HFFc6 (cell line): Measurements from ENCODE around the gene NPR2. TPM values are rescaled to one million over a fixed set of nuclear protein-coding genes. Genes with fewer than 3 reads are reported as not detected.

Experiments
- DNase-seq: peaks from one replicate; pipeline ENCODE4 v3.0.0-alpha.2; 2018
- H3K27ac Mint-ChIP-seq: 2 replicates; pipeline ENCODE4 v1.8.0; 2020; ENCODE audit warnings: mild to moderate bottlenecking, mixed read lengths
- H3K27me3 Mint-ChIP-seq: 2 replicates; pipeline ENCODE4 v1.8.0; 2021; ENCODE audit warnings: mild to moderate bottlenecking, moderate library complexity, mixed read lengths; ENCODE audit not compliant: insufficient read depth
- H3K36me3 Mint-ChIP-seq: 2 replicates; pipeline ENCODE4 v1.8.0; 2021; ENCODE audit warnings: low read depth, mixed read lengths
- H3K4me1 Mint-ChIP-seq: 2 replicates; pipeline ENCODE4 v1.8.0; 2020; ENCODE audit warnings: low read depth, mixed read lengths
- H3K4me3 Mint-ChIP-seq: 2 replicates; pipeline ENCODE4 v1.8.0; 2020; ENCODE audit warnings: mild to moderate bottlenecking, moderate library complexity, mixed read lengths
- H3K9me3 Mint-ChIP-seq: 2 replicates; pipeline ENCODE4 v1.8.0; 2020; ENCODE audit warnings: mild to moderate bottlenecking, mixed read lengths
- total RNA-seq, 6 experiments: library from RNA; stranded (reverse); fragmentation: NEBNext Ultra II Directional; extraction: Animal tissue kit (Norgen Biotek cat#: 25700); gene quantifications; 2 replicates in 1 of 6; 3 replicates in 5 of 6; pipeline ENCODE4 v1.2.3, GENCODE V29; 2021
- TF ChIP-seq, protein P1 (sequence below): fragments of 200-600 bp; sonication (generic); IDR thresholded peaks from 2 replicates; pipeline ENCODE4 v1.5.0; 2021; ENCODE audit warnings: antibody characterized with exemption, mild to moderate bottlenecking

The NPR2 gene
- total RNA-seq, 6 experiments from 2014 or later, result 38.3 to 48.5 (median 41.7) TPM

DNA sequence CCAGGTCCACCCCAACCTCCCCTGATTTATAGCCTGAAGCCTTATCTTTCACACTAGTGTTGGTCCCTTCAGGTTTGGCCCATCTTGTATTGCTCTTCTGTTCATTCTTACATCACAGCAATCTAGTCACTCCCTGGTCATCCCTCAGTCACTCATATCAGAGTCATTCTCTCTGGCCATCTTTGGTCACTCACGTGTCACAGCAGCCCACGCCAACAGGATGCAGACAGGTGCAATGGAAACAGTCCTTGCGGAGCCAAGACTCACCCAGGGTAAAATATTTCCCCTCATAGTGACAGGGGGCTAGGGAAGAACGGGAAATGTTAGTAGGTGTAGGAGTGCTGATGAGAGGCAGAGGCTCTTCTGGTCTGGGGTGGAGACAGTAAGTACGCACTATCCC is 37.9 kb upstream of the NPR2 start:
- Mint-ChIP-seq H3K27me3 (peaks cover 4% of the 10 kb centered on the region), H3K27ac (no peak overlapping the region), H3K4me1 (peaks cover 28% of the 10 kb centered on the region), H3K4me3 (no peak overlapping the region), H3K9me3 (no peaks in the 10 kb centered on the region), H3K36me3 (peaks cover 27% of the 10 kb centered on the region)
- TF ChIP-seq, protein P1, sequence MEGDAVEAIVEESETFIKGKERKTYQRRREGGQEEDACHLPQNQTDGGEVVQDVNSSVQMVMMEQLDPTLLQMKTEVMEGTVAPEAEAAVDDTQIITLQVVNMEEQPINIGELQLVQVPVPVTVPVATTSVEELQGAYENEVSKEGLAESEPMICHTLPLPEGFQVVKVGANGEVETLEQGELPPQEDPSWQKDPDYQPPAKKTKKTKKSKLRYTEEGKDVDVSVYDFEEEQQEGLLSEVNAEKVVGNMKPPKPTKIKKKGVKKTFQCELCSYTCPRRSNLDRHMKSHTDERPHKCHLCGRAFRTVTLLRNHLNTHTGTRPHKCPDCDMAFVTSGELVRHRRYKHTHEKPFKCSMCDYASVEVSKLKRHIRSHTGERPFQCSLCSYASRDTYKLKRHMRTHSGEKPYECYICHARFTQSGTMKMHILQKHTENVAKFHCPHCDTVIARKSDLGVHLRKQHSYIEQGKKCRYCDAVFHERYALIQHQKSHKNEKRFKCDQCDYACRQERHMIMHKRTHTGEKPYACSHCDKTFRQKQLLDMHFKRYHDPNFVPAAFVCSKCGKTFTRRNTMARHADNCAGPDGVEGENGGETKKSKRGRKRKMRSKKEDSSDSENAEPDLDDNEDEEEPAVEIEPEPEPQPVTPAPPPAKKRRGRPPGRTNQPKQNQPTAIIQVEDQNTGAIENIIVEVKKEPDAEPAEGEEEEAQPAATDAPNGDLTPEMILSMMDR, result no peak
- no peak for DNase-seq

DNA sequence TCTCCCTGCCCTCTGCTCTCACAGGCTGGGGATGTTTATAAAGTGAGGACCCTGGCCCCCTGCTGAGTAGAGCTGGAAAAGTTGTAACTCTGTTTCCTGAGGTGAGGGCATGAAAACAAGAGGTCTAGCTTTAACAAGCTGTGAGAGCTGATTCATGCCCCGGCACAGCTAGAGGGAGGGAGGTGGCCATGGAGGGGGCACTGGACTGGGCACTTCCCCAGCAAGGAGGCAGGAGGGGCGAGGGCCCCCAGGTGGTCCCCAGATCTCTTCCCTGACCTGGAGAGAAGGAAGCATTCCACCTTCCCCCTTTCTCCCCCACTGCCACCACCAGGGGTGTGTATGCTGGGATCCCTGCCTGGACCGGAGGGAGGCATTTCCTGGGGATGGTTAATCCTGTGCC is 37.1 kb upstream of the NPR2 start, which contains the start of gene MSMP:
Gene MSMP, minus strand, starts transcription at position 13 of the 400 bp plus-strand sequence. CDS start 147 bp downstream, outside the sequence.
- TF ChIP-seq, protein P1, result no peak
- Mint-ChIP-seq H3K4me1 (peaks cover 28% of the 10 kb centered on the region), H3K4me3 (no peak within 1 kb of the TSS)

DNA sequence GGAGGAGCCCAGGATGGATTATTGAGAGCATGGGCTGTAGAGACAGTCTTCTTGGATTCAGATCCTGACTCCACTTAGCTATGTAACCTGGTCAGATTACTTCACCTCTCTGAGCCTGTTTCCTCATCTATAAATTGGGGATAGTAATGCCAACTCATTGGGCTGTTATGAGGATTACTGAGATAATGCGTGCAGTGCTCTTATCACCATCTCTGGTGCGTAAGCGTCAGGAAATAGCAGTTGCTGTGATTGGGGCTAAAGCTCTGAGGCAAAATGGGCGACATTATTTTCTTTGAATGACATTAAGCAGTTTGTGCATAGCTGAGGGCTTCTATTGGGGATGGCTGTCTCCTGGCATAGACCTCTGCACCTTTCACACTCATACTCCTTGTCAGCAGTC is 36.3 kb upstream of the NPR2 start:
- H3K9me3 Mint-ChIP-seq, result no peaks in the 10 kb centered on the region
- DNase-seq, result no peak
- H3K4me3 Mint-ChIP-seq, result no peak overlapping the region
- peaks cover 23% of the 10 kb centered on the region for H3K4me1 Mint-ChIP-seq
- H3K36me3 Mint-ChIP-seq, result peaks cover 27% of the 10 kb centered on the region
- H3K27ac Mint-ChIP-seq, result no peak overlapping the region
- H3K27me3 Mint-ChIP-seq, result peaks cover 5% of the 10 kb centered on the region
- TF ChIP-seq, protein P1, result no peak

More for the DNA sequence above, 37.1 kb upstream of the NPR2 start, which contains the start of gene MSMP:
- no peak for DNase-seq
- Mint-ChIP-seq H3K9me3 (no peaks in the 10 kb centered on the region), H3K36me3 (peaks cover 27% of the 10 kb centered on the region), H3K27me3 (peaks cover 5% of the 10 kb centered on the region), H3K27ac (no peak within 1 kb of the TSS)

DNA sequence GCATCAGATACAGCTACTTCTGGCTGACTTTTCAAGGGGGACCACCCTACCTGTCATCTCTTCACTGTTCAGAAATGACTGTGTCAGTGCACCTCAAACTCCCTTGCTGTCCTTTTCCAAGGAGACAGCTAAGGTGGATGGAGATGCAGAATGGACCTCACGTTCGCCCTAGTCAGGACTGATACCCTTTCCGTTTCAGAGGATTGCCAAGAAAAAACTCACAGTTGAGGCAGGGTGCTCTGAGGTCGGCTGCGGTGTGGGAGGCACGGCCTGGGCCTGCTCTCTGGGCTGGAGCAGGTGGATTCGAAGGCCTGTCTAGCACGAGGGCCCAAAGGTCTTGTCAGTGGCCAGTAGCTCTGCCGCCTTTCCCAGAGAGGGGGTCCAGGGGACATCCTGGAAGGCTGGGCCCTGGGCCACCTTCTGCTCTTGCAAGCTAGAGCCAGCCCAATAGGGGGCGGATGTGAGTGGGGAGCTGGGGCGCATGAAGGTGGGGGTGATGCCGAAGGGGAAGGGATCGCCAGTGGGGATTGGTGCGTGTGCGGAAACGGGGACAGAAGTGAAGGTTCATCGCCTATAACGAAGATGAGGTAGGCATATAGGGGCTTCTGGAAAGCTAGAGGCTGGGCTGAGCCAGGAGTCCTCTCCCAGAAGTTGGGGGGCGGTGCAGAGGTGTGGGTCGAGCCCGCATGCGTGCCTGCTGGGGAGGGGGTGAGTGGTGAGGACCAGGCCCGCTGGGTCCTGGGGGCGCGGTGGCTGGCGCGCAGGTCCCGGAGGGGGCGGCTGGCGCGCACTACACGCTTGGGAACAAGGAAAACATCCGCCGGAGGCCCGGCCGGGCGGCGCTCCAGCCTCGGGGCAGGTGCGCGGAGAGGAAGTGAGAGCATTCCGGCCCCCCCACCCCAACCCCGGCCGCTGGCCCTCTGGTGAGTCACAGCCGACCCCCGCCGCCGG is 34.8 kb upstream of the NPR2 start:
- peaks cover 2% of the 10 kb centered on the region for H3K27me3 Mint-ChIP-seq
- H3K4me1 Mint-ChIP-seq, result peaks cover 25% of the 10 kb centered on the region
- H3K9me3 Mint-ChIP-seq, result no peaks in the 10 kb centered on the region
- peak; percentile 27 for DNase-seq
- peak overlapping the region; percentile 87 for H3K4me3 Mint-ChIP-seq
- TF ChIP-seq, protein P1, result peak; percentile 76
- peak overlapping the region; percentile 36; the same call in 1 of the 2 replicates for H3K27ac Mint-ChIP-seq
- H3K36me3 Mint-ChIP-seq, result peaks cover 23% of the 10 kb centered on the region

DNA sequence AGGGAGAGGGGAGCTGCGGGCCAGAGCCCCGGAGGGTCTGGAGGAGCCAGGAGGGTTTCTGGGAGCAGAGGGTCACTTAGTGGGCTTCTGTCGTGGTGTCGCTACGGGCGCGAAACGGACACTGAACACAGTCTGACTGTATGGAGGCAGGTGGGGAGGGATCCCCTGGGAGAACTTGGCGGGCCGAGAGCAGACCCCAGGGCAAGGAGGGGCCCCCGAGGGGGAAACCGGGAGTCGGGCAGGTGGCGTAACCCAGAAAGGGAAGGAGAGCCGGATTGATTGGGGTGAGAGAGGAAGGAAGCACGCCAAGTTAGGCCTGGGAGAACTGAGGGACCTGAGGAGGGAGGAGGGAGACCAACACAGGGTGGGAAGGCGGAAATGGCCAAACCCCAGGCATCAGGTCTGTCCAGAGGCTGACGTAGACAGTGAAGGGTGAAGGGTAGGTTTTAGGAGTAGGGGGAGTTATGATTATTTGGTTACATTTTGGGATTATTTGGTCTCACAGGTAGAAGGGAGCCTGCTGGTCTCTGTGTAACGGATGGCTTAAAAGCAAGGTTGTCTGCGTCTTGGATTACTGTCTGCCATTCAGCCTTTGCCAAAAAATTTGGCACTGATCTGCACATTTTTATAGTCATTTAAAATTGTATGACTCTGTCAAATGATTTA is 34.0 kb upstream of the NPR2 start:
- DNase-seq, result no peak
- Mint-ChIP-seq H3K36me3 (peaks cover 19% of the 10 kb centered on the region), H3K27ac (no peak overlapping the region; the same call in 1 of the 2 replicates), H3K4me3 (peak overlapping the region; percentile 72), H3K9me3 (no peaks in the 10 kb centered on the region), H3K27me3 (peaks cover 6% of the 10 kb centered on the region), H3K4me1 (peaks cover 25% of the 10 kb centered on the region)
- TF ChIP-seq, protein P1, result no peak
